Measurements from ENCODE around the gene PRH1. TPM values are rescaled to one million over a fixed set of nuclear protein-coding genes. Genes with fewer than 3 reads are reported as not detected.

PRH1 gene
- total and polyA plus RNA-seq, 2 donors (not counting 1 experiment from before 2014, with no cell fraction given) = 1.2 to 19.2 TPM

DNA sequence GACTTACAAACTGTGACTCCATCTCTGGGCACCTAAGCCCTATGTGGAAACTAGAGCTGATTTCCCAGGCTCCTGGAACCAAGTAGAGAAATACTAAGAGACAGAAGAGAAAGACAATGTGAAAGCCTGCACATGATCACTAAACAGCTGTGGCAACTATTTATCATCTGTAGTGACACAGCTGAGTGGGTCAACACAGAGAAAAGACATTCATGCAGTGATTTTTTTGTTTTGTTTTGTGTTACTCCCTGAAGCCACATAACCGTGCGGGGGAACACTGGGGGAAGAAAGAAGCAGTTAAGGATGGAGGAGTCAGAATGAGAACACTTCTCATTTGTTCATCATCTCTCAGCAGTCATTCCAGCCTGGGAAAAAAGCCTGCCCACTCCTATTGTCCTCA is 36.3 kb downstream of the PRH1 start:
- no peak overlapping the region for H3K9ac ChIP-seq (ENCODE audit: insufficient read depth, low read length)
- no peak overlapping the region for H3K27ac ChIP-seq (ENCODE audit: insufficient read depth, low read length)
- H3K4me2 ChIP-seq (ENCODE audit: extremely low read depth, insufficient read depth, low read length) = no peak overlapping the region
- H3K27me3 ChIP-seq (ENCODE audit: control insufficient read depth, insufficient read depth, low read length) = no peaks in the 10 kb centered on the region
- H3K4me1 ChIP-seq (ENCODE audit: control insufficient read depth, extremely low read depth, insufficient read depth, low read length) = no peaks in the 10 kb centered on the region
- H3K79me2 ChIP-seq (ENCODE audit: control insufficient read depth, insufficient read depth, low read length) = no peaks in the 10 kb centered on the region
- TF ChIP-seq, protein P1, sequence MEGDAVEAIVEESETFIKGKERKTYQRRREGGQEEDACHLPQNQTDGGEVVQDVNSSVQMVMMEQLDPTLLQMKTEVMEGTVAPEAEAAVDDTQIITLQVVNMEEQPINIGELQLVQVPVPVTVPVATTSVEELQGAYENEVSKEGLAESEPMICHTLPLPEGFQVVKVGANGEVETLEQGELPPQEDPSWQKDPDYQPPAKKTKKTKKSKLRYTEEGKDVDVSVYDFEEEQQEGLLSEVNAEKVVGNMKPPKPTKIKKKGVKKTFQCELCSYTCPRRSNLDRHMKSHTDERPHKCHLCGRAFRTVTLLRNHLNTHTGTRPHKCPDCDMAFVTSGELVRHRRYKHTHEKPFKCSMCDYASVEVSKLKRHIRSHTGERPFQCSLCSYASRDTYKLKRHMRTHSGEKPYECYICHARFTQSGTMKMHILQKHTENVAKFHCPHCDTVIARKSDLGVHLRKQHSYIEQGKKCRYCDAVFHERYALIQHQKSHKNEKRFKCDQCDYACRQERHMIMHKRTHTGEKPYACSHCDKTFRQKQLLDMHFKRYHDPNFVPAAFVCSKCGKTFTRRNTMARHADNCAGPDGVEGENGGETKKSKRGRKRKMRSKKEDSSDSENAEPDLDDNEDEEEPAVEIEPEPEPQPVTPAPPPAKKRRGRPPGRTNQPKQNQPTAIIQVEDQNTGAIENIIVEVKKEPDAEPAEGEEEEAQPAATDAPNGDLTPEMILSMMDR (conservative IDR thresholded peaks at IDR 0.05 in 1 of 2, IDR thresholded peaks at IDR 0.05 in 1 of 2; ENCODE audit: low read depth in 1 of 2, low read length in 2 of 2) = no peak
- TF ChIP-seq EZH2 (IDR thresholded peaks at IDR 0.05; ENCODE audit: low read length, missing control alignments) = no peak
- H3K9me3 ChIP-seq (ENCODE audit: control insufficient read depth, insufficient read depth, low read depth, low read length) = no peaks in the 10 kb centered on the region
- no peak for DNase-seq (ENCODE audit: low read depth in 2 of 2)
- no peaks in the 10 kb centered on the region for H3K36me3 ChIP-seq (ENCODE audit: control insufficient read depth, insufficient read depth, low read length)
- no peak overlapping the region for H2AFZ ChIP-seq (ENCODE audit: low read length)
- H3K4me3 ChIP-seq (replicated peaks in 1 of 4; ENCODE audit: control extremely low read depth in 1 of 4, insufficient read depth in 1 of 4, low read depth in 3 of 4, low read length in 4 of 4) = no peak overlapping the region
- H4K20me1 ChIP-seq (ENCODE audit: control insufficient read depth, extremely low read depth, insufficient read depth, low read length) = no peaks in the 10 kb centered on the region

DNA sequence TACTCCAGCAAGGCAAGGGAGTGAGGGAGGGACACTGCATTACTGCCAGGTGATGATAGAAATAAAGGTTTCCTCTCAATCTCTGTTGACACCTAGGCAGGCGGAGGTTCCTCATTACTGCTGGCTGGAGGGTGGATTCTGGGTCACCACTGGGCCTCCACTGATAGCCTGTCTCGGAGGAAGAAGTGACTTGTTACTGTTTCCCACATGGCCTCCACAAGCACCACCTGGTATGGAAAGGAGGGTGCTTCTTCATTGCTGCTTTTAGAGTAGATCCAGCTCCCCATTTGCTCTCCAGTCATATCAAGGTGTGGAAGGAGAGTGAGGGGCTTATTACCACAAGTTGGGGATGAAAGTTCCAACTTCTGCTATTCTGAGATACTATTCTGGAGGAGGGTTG is 41.2 kb downstream of the PRH1 start:
- no peaks in the 10 kb centered on the region for H3K36me3 ChIP-seq (ENCODE audit: control insufficient read depth, insufficient read depth, low read length)
- no peak for DNase-seq (ENCODE audit: low read depth in 2 of 2)
- H3K4me3 ChIP-seq (replicated peaks in 1 of 4; ENCODE audit: control extremely low read depth in 1 of 4, insufficient read depth in 1 of 4, low read depth in 3 of 4, low read length in 4 of 4) = no peak overlapping the region
- no peaks in the 10 kb centered on the region for H3K9me3 ChIP-seq (ENCODE audit: control insufficient read depth, insufficient read depth, low read depth, low read length)
- no peaks in the 10 kb centered on the region for H3K27me3 ChIP-seq (ENCODE audit: control insufficient read depth, insufficient read depth, low read length)
- no peaks in the 10 kb centered on the region for H4K20me1 ChIP-seq (ENCODE audit: control insufficient read depth, extremely low read depth, insufficient read depth, low read length)
- H3K79me2 ChIP-seq (ENCODE audit: control insufficient read depth, insufficient read depth, low read length) = no peaks in the 10 kb centered on the region
- TF ChIP-seq EZH2 (IDR thresholded peaks at IDR 0.05; ENCODE audit: low read length, missing control alignments) = no peak
- TF ChIP-seq, protein P1 (conservative IDR thresholded peaks at IDR 0.05 in 1 of 2, IDR thresholded peaks at IDR 0.05 in 1 of 2; ENCODE audit: low read depth in 1 of 2, low read length in 2 of 2) = no peak
- no peak overlapping the region for H3K27ac ChIP-seq (ENCODE audit: insufficient read depth, low read length)
- H3K9ac ChIP-seq (ENCODE audit: insufficient read depth, low read length) = no peak overlapping the region
- no peaks in the 10 kb centered on the region for H3K4me1 ChIP-seq (ENCODE audit: control insufficient read depth, extremely low read depth, insufficient read depth, low read length)
- H3K4me2 ChIP-seq (ENCODE audit: extremely low read depth, insufficient read depth, low read length) = no peak overlapping the region
- no peak overlapping the region for H2AFZ ChIP-seq (ENCODE audit: low read length)

DNA sequence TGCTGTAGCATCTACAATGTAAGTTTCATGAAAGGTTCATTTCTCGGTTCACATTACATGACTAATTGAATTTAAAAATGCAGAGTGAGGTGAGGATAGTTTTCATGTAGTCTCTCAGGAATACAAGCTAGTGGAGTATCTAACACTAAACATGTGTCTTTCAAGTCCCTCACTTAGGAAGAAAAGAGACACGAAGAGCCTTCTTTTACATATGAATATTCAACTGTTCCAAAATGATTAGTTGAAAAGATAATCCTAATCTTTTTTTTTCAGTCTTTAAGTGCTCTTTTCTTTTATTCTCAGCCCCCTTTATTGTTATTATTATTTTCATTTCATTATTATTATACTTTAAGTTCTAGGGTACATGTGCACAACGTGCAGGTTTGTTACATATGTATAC is 45.6 kb downstream of the PRH1 start:
- TF ChIP-seq, protein P1 (conservative IDR thresholded peaks at IDR 0.05 in 1 of 2, IDR thresholded peaks at IDR 0.05 in 1 of 2; ENCODE audit: low read depth in 1 of 2, low read length in 2 of 2) = no peak
- TF ChIP-seq EZH2 (IDR thresholded peaks at IDR 0.05; ENCODE audit: low read length, missing control alignments) = no peak
- H3K4me1 ChIP-seq (ENCODE audit: control insufficient read depth, extremely low read depth, insufficient read depth, low read length) = no peaks in the 10 kb centered on the region
- H3K79me2 ChIP-seq (ENCODE audit: control insufficient read depth, insufficient read depth, low read length) = no peaks in the 10 kb centered on the region
- H3K9ac ChIP-seq (ENCODE audit: insufficient read depth, low read length) = no peak overlapping the region
- no peak overlapping the region for H3K4me2 ChIP-seq (ENCODE audit: extremely low read depth, insufficient read depth, low read length)
- no peaks in the 10 kb centered on the region for H3K27me3 ChIP-seq (ENCODE audit: control insufficient read depth, insufficient read depth, low read length)
- no peaks in the 10 kb centered on the region for H3K36me3 ChIP-seq (ENCODE audit: control insufficient read depth, insufficient read depth, low read length)
- no peaks in the 10 kb centered on the region for H3K9me3 ChIP-seq (ENCODE audit: control insufficient read depth, insufficient read depth, low read depth, low read length)
- no peak overlapping the region for H3K4me3 ChIP-seq (replicated peaks in 1 of 4; ENCODE audit: control extremely low read depth in 1 of 4, insufficient read depth in 1 of 4, low read depth in 3 of 4, low read length in 4 of 4)
- H4K20me1 ChIP-seq (ENCODE audit: control insufficient read depth, extremely low read depth, insufficient read depth, low read length) = no peaks in the 10 kb centered on the region
- H3K27ac ChIP-seq (ENCODE audit: insufficient read depth, low read length) = no peak overlapping the region
- DNase-seq (ENCODE audit: low read depth in 2 of 2) = no peak
- H2AFZ ChIP-seq (ENCODE audit: low read length) = no peak overlapping the region

Other genes with a start within 250 kb of the PRH1 start
- gene STYK1, start 210.2 kb downstream of the PRH1 start, total RNA-seq = under 0.01 TPM in 1 of 2 replicates, not detected in the other
- 0.41 TPM in 1 of 2 replicates, not detected in the other for gene STYK1, start 210.2 kb downstream of the PRH1 start, polyA plus RNA-seq
- gene YBX3, start 160.9 kb downstream of the PRH1 start, total RNA-seq = 97.8 and 109 TPM in 2 replicates
- 150 and 172 TPM in 2 replicates for gene YBX3, start 160.9 kb downstream of the PRH1 start, polyA plus RNA-seq
- gene TAS2R7, start 81.6 kb downstream of the PRH1 start, total RNA-seq = not detected in 2 replicates
- gene TAS2R7, start 81.6 kb downstream of the PRH1 start, polyA plus RNA-seq = not detected in 2 replicates
- under 0.01 TPM in 1 of 2 replicates, not detected in the other for gene TAS2R8, start 77.0 kb downstream of the PRH1 start, total RNA-seq
- gene TAS2R8, start 77.0 kb downstream of the PRH1 start, polyA plus RNA-seq = not detected in 2 replicates
- gene TAS2R9, start 74.1 kb downstream of the PRH1 start, total RNA-seq = 0.17 TPM in 1 of 2 replicates, not detected in the other
- gene TAS2R9, start 74.1 kb downstream of the PRH1 start, polyA plus RNA-seq = not detected in 2 replicates
- 0.50 and 0.51 TPM in 2 replicates for gene TAS2R10, start 57.9 kb downstream of the PRH1 start, total RNA-seq
- 0.06 and 0.10 TPM in 2 replicates for gene TAS2R10, start 57.9 kb downstream of the PRH1 start, polyA plus RNA-seq
- 0.66 and 0.77 TPM in 2 replicates for gene PRR4, start 34.8 kb downstream of the PRH1 start, total RNA-seq
- gene PRR4, start 34.8 kb downstream of the PRH1 start, polyA plus RNA-seq = 0.93 and 1.7 TPM in 2 replicates
- gene TAS2R13, start 25.3 kb upstream of the PRH1 start, total RNA-seq = 1.0 and 1.7 TPM in 2 replicates
- not detected in 2 replicates for gene TAS2R13, start 25.3 kb upstream of the PRH1 start, polyA plus RNA-seq
- gene PRH2, start 45.0 kb upstream of the PRH1 start, total RNA-seq = not detected in 2 replicates
- 0.14 TPM in 1 of 2 replicates, not detected in the other for gene PRH2, start 45.0 kb upstream of the PRH1 start, polyA plus RNA-seq
- gene TAS2R14, start 55.0 kb upstream of the PRH1 start, total RNA-seq = 2.1 and 2.6 TPM in 2 replicates
- gene TAS2R14, start 55.0 kb upstream of the PRH1 start, polyA plus RNA-seq = 1.3 and 2.0 TPM in 2 replicates
- gene TAS2R50, start 102.7 kb upstream of the PRH1 start, total RNA-seq = 1.3 and 2.3 TPM in 2 replicates
- gene TAS2R50, start 102.7 kb upstream of the PRH1 start, polyA plus RNA-seq = not detected in 2 replicates
- 2.1 and 3.3 TPM in 2 replicates for gene TAS2R20, start 114.0 kb upstream of the PRH1 start, total RNA-seq
- 0.06 and 0.22 TPM in 2 replicates for gene TAS2R20, start 114.0 kb upstream of the PRH1 start, polyA plus RNA-seq
- gene TAS2R19, start 138.4 kb upstream of the PRH1 start, total RNA-seq = 3.1 and 5.3 TPM in 2 replicates
- gene TAS2R19, start 138.4 kb upstream of the PRH1 start, polyA plus RNA-seq = 0.10 and 0.49 TPM in 2 replicates
- 2.6 and 3.6 TPM in 2 replicates for gene TAS2R31, start 147.2 kb upstream of the PRH1 start, total RNA-seq
- gene TAS2R31, start 147.2 kb upstream of the PRH1 start, polyA plus RNA-seq = 0.15 and 0.73 TPM in 2 replicates
- gene TAS2R46, start 178.0 kb upstream of the PRH1 start, total RNA-seq = 1.5 and 2.0 TPM in 2 replicates
- gene TAS2R46, start 178.0 kb upstream of the PRH1 start, polyA plus RNA-seq = not detected in 2 replicates
- gene TAS2R43, start 208.1 kb upstream of the PRH1 start, total RNA-seq = 0.99 and 1.0 TPM in 2 replicates
- not detected in 2 replicates for gene TAS2R43, start 208.1 kb upstream of the PRH1 start, polyA plus RNA-seq

All from fibroblast of lung (primary cell).